Measurements from ENCODE around the gene SHISA9. TPM values are rescaled to one million over a fixed set of nuclear protein-coding genes. Genes with fewer than 3 reads are reported as not detected.

Gene SHISA9
- total and polyA plus RNA-seq, 12 donors = 0.04 to 0.96 (median 0.13) TPM; not detected in 3

GRCh38 chr16:13148836-13149235 is 247.4 kb downstream of the SHISA9 start:
- H3K36me3 ChIP-seq = no peaks in the 10 kb centered on the region
- ATAC-seq (no peak), DNase-seq (no peak)
- 47 to 48% methylated on average over 3 of the region's 3 CpGs for WGBS, 2 donors
- H3K4me1 ChIP-seq = no peaks in the 10 kb centered on the region
- H3K9me3 ChIP-seq = no peaks in the 10 kb centered on the region
- H3K27me3 ChIP-seq = peaks cover 0 to 6% (median 0%) of the 10 kb centered on the region in 7 donors
- TF ChIP-seq CTCF (IDR thresholded peaks at IDR 0.05) = no peak
- no peak overlapping the region for H3K27ac ChIP-seq
- intact Hi-C loops (cut with DNase I) = no loop called here
- H3K4me3 ChIP-seq = no peak overlapping the region

- H3K36me3 ChIP-seq = no peaks in the 10 kb centered on the region
- no peak overlapping the region for H3K4me3 ChIP-seq
- H3K27me3 ChIP-seq = peaks cover 0 to 6% (median 0%) of the 10 kb centered on the region in 7 donors
- H3K9me3 ChIP-seq = no peaks in the 10 kb centered on the region
- 61% methylated on average over 4 of the region's 4 CpGs for WGBS, 2 donors
- H3K4me1 ChIP-seq = no peaks in the 10 kb centered on the region
- no peak for DNase-seq
- no peak for TF ChIP-seq CTCF (IDR thresholded peaks at IDR 0.05)
- no peak overlapping the region for H3K27ac ChIP-seq
- intact Hi-C loops (cut with DNase I) = no loop called here
- no peak for ATAC-seq
Observed at GRCh38 chr16:13150181-13150885, 248.9 kb downstream of the SHISA9 start.

GRCh38 chr16:13153696-13154095 is 252.3 kb downstream of the SHISA9 start:
- Histone ChIP-seq H3K36me3 (no peaks in the 10 kb centered on the region), H3K27me3 (peaks cover 0 to 5% (median 0%) of the 10 kb centered on the region in 7 donors), H3K9me3 (no peaks in the 10 kb centered on the region), H3K27ac (no peak overlapping the region), H3K4me1 (no peaks in the 10 kb centered on the region), H3K4me3 (no peak overlapping the region)
- DNase-seq (no peak), ATAC-seq (no peak)
- intact Hi-C loops (cut with DNase I) = no loop called here
- WGBS, 2 donors = 42% methylated on average over 4 of the region's 4 CpGs
- TF ChIP-seq CTCF (IDR thresholded peaks at IDR 0.05) = no peak

GRCh38 chr16:13154799-13155198 is 253.4 kb downstream of the SHISA9 start:
- H3K9me3 ChIP-seq = no peaks in the 10 kb centered on the region
- ATAC-seq (no peak), DNase-seq (no peak)
- 66 to 71% methylated on average over 2 of the region's 2 CpGs for WGBS, 2 donors
- H3K27me3 ChIP-seq = peaks cover 0 to 5% (median 0%) of the 10 kb centered on the region in 7 donors
- intact Hi-C loops (cut with DNase I) = no loop called here
- no peak overlapping the region for H3K27ac ChIP-seq
- H3K4me3 ChIP-seq = no peak overlapping the region
- no peaks in the 10 kb centered on the region for H3K4me1 ChIP-seq
- no peaks in the 10 kb centered on the region for H3K36me3 ChIP-seq
- TF ChIP-seq CTCF (IDR thresholded peaks at IDR 0.05) = no peak

Measured in heart right ventricle (tissue), 16 donors.